PC-9 (cell line): ENCODE results near the gene RPS6KA5. TPM values are rescaled to one million over a fixed set of nuclear protein-coding genes. Genes with fewer than 3 reads are reported as not detected.

Experiments used
- BruUV-seq: library from RNA; stranded (reverse); fragments of 400-500 nt; replicated peaks from 2 replicates; lab custom pipeline; 2021; lab: Mats Ljungman, UMichigan
- CTCF ChIA-PET: fragments of 300-600 bp; sonication (Branson Sonifier 250); formaldehyde crosslinking; loops from one replicate; lab custom pipeline; 2022; ENCODE audit warnings: antibody characterized with exemption; lab: Charles Lee
- POLR2A ChIA-PET: fragments of 300-600 bp; sonication (Branson Sonifier 250); formaldehyde crosslinking; loops from one replicate; lab custom pipeline; 2022; ENCODE audit warnings: antibody characterized with exemption; ENCODE audit not compliant: unreplicated experiment; lab: Charles Lee
- DNase-seq, 2 experiments: peaks; one replicate each; pipeline versions ENCODE4 v3.0.0 to v3.0.0-alpha.2; 2015 to 2022; ENCODE audit warnings: mixed read lengths in 1 of 2
- H2AFZ ChIP-seq: fragments of 200-600 bp; sonication (generic); 2 replicates; pipeline ENCODE4 v1.8.1; 2017; ENCODE audit warnings: antibody characterized with exemption
- H3F3A ChIP-seq: fragments of 200-600 bp; sonication (generic); 2 replicates; pipeline ENCODE4 v1.8.1; 2017; ENCODE audit warnings: antibody characterized with exemption, mild to moderate bottlenecking, low read depth; ENCODE audit not compliant: insufficient read depth
- H3K27ac ChIP-seq: fragments of 200-600 bp; sonication (generic); 2 replicates; pipeline ENCODE4 v1.6.1; 2016; ENCODE audit warnings: mixed run types
- H3K27me3 ChIP-seq: fragments of 200-600 bp; sonication (generic); 2 replicates; pipeline ENCODE4 v1.6.1; 2016; ENCODE audit warnings: low read depth, mixed run types; ENCODE audit not compliant: insufficient read depth
- H3K36me3 ChIP-seq: fragments of 200-600 bp; sonication (generic); 2 replicates; pipeline ENCODE4 v1.6.1; 2016; ENCODE audit warnings: low read depth, mixed run types
- H3K4me1 ChIP-seq: fragments of 200-600 bp; sonication (generic); replicated peaks from 2 replicates; pipeline ENCODE4 v1.6.1; 2016; ENCODE audit warnings: mixed run types; ENCODE audit not compliant: insufficient read depth
- H3K4me2 ChIP-seq: fragments of 200-600 bp; sonication (generic); 2 replicates; pipeline ENCODE4 v1.6.1; 2017; ENCODE audit warnings: mixed run types
- H3K4me3 ChIP-seq: fragments of 200-600 bp; sonication (generic); 2 replicates; pipeline ENCODE4 v1.6.1; 2016; ENCODE audit warnings: mixed run types
- H3K79me2 ChIP-seq: fragments of 200-600 bp; sonication (generic); 2 replicates; pipeline ENCODE4 v1.6.1; 2017; ENCODE audit warnings: low read depth, mixed run types
- H3K9me2 ChIP-seq: fragments of 200-600 bp; sonication (generic); 2 replicates; pipeline ENCODE4 v1.8.1; 2017; ENCODE audit warnings: mild to moderate bottlenecking; ENCODE audit not compliant: insufficient read depth
- H3K9me3 ChIP-seq: fragments of 200-600 bp; sonication (generic); 2 replicates; pipeline ENCODE4 v1.8.1; 2016; ENCODE audit warnings: low read depth; ENCODE audit not compliant: insufficient read depth
- H4K20me1 ChIP-seq: fragments of 200-600 bp; sonication (generic); 2 replicates; pipeline ENCODE4 v1.8.1; 2017; ENCODE audit not compliant: insufficient read depth
- EZH2 ChIP-seq: fragments of 200-600 bp; sonication (generic); IDR thresholded peaks from 2 replicates; pipeline ENCODE4 v1.8.0; 2017; ENCODE audit warnings: antibody characterized with exemption, low read depth
- intact Hi-C: fragments of 100-400 bp; cut with micrococcal nuclease; formaldehyde crosslinking; loops from one replicate; pipeline ENCODE4 v1.10.0; 2022; ENCODE audit not compliant: unreplicated experiment
- total RNA-seq: library from RNA; stranded (reverse); gene quantifications from 2 replicates; pipeline ENCODE4 v1.2.3, GENCODE V29; 2021
- TF ChIP-seq, protein P1 (sequence below): fragments of 200-600 bp; sonication (generic); conservative IDR thresholded peaks from 2 replicates; pipeline ENCODE4 v1.6.1; 2017; ENCODE audit warnings: mixed run types, antibody characterized with exemption, mild to moderate bottlenecking, moderate library complexity

The RPS6KA5 gene
- total RNA-seq, 1 experiment from 2014 or later: 3.5 TPM

- Histone ChIP-seq H3K27me3 (no peaks in the 10 kb centered on the region), H3K9me3 (no peaks in the 10 kb centered on the region), H2AFZ (no peak overlapping the region), H3K27ac (no peak overlapping the region), H3K4me2 (no peak overlapping the region), H3F3A (no peaks in the 10 kb centered on the region), H3K4me1 (peaks cover 3% of the 10 kb centered on the region; the same call in 1 of the 2 replicates), H4K20me1 (no peaks in the 10 kb centered on the region), H3K36me3 (no peaks in the 10 kb centered on the region), H3K79me2 (no peaks in the 10 kb centered on the region), H3K9me2 (no peaks in the 10 kb centered on the region), H3K4me3 (no peak overlapping the region)
- DNase-seq: no peak
- ChIA-PET CTCF (no interaction called here), POLR2A (no interaction called here)
- BruUV-seq: no TSS peak
- intact Hi-C loops: no loop called here
- TF ChIP-seq, protein P1, sequence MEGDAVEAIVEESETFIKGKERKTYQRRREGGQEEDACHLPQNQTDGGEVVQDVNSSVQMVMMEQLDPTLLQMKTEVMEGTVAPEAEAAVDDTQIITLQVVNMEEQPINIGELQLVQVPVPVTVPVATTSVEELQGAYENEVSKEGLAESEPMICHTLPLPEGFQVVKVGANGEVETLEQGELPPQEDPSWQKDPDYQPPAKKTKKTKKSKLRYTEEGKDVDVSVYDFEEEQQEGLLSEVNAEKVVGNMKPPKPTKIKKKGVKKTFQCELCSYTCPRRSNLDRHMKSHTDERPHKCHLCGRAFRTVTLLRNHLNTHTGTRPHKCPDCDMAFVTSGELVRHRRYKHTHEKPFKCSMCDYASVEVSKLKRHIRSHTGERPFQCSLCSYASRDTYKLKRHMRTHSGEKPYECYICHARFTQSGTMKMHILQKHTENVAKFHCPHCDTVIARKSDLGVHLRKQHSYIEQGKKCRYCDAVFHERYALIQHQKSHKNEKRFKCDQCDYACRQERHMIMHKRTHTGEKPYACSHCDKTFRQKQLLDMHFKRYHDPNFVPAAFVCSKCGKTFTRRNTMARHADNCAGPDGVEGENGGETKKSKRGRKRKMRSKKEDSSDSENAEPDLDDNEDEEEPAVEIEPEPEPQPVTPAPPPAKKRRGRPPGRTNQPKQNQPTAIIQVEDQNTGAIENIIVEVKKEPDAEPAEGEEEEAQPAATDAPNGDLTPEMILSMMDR: no peak
Measured at GRCh38 chr14:90830931-90831701, 229.3 kb downstream of the RPS6KA5 start.

GRCh38 chr14:90829677-90830076, 230.8 kb downstream of the RPS6KA5 start:
- ChIA-PET CTCF (no interaction called here), POLR2A (no interaction called here)
- Histone ChIP-seq H3K27me3 (no peaks in the 10 kb centered on the region), H3K79me2 (no peaks in the 10 kb centered on the region), H3K9me2 (no peaks in the 10 kb centered on the region), H3K36me3 (no peaks in the 10 kb centered on the region), H3K4me1 (peaks cover 3% of the 10 kb centered on the region; the same call in 1 of the 2 replicates), H3F3A (no peaks in the 10 kb centered on the region), H4K20me1 (no peaks in the 10 kb centered on the region), H3K4me2 (no peak overlapping the region), H3K27ac (no peak overlapping the region), H3K4me3 (no peak overlapping the region), H3K9me3 (no peaks in the 10 kb centered on the region), H2AFZ (no peak overlapping the region)
- intact Hi-C loops: no loop called here
- TF ChIP-seq, protein P1: no peak
- TF ChIP-seq EZH2: no peak
- DNase-seq: no peak
- no TSS peak for BruUV-seq

DNA sequence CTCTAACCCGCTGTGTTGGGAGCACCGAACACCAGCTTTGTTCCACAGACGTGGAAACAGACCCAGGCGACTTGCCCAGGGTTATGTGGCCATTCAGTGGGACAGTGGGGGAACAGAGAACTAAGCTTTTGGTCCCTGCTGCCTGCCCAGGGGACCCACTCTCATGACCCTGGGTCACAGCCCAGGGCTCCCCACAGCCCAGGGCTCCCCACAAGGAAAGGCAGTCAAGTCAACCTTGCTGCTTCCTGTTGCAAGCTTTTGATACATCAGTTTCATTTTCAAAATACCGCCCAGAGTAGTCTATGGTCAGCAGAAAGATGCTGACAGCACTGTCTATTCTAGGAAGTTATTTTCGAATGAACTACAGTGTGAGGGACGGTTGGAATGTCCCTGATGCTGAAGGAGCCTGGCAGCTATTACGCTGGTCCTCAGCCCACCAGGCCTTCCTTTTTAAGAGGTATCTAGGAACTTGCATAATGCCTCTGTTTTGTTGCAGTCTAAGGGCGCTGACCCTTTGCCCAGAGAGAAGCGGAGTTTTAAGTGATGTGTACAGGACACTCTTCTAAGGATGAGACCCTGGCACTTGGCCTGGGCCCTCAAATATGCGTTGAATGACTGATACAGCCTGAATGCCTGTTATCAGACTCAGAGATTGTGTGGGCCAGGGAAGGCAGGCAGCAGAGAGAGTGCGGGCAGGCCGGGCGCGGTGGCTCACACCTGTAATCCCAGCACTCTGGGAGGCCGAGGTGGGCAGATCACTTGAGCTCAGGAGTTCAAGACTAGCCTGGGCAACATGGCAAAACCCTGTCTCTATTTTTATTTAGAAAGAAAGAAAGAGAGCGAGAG, 231.6 kb downstream of the RPS6KA5 start:
- ChIA-PET CTCF (no interaction called here), POLR2A (no interaction called here)
- H3K4me2 ChIP-seq: peak overlapping the region; percentile 76
- no peaks in the 10 kb centered on the region for H4K20me1 ChIP-seq
- H3K9me2 ChIP-seq: no peaks in the 10 kb centered on the region
- no peak overlapping the region for H3K27ac ChIP-seq
- no peaks in the 10 kb centered on the region for H3K79me2 ChIP-seq
- no peaks in the 10 kb centered on the region for H3K9me3 ChIP-seq
- intact Hi-C loops: no loop called here
- peak overlapping the region; percentile 68; the same call in 1 of the 2 replicates for H2AFZ ChIP-seq
- H3K27me3 ChIP-seq: no peaks in the 10 kb centered on the region
- H3K4me1 ChIP-seq: peaks cover 3% of the 10 kb centered on the region; the same call in 1 of the 2 replicates
- TSS peak; percentile 98 for BruUV-seq
- no peaks in the 10 kb centered on the region for H3F3A ChIP-seq
- H3K4me3 ChIP-seq: peak overlapping the region; percentile 40; the same call in 1 of the 2 replicates
- H3K36me3 ChIP-seq: no peaks in the 10 kb centered on the region
- no peak for TF ChIP-seq EZH2
- TF ChIP-seq, protein P1: no peak
- DNase-seq: no peak
